SKM-1 (cell line): ENCODE measurements around the gene SYNJ1.

ENCODE experiments used
- DNase-seq: peaks from one replicate; lab custom pipeline; 2025; ENCODE audit not compliant: unreplicated experiment; lab: John Stamatoyannopoulos, UW

The SYNJ1 gene

DNA sequence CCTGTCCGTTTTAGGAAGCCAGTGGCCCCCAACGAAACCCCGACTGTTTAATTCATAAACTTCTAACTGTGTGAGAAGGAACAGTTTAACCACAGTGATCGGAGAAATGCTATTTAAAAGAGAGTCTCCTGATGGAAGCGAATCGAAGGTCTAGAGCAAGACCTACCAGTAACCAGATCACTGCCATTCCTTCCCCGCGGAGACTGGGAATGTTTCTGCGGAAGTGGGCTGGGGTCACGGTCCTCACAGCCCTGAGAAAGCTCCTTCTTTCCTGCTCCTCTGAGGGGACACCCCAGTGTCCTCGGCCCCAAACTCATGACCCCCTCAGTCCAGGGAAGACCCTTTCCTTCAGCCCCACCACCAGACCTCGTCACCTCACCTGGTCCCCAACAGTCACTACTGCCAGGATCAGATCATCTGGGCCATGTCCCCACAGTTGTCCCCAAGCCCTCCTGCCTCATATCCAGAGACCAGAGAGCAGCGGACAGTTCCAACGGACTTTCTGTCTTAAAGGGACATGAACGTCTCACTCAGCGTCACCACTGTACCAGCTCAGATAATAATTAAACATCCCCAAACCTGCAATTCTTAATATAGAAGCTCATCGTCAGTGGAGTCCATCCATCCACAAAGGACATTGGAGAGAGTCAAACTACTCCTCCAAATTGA, 142.6 kb downstream of the SYNJ1 start, which contains the start of gene TCP10L:
TSS of gene TCP10L (minus strand) at position 482 of the 669 bp plus-strand sequence. CDS start 1,219 bp downstream, outside the sequence.
- no peak for DNase-seq

DNA sequence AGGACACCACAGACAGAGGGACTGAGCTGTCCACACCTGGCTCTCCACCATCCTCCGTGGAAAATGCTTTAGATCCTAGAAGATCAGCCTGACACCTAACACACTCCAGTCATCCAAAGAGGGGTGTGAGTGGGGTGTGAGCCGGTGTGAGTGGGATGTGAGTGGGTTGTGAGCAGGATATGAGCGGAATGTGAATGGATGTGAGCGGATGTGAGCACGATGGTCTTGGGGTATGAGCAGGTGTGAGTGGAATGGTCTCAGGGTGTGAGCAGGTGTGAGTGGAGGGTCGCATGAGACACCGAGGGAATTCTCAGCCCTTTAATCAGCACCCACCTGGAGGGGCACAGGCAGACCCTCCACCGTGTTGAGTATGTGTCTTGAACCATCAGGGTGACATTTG, 143.3 kb downstream of the SYNJ1 start:
- DNase-seq: no peak

DNA sequence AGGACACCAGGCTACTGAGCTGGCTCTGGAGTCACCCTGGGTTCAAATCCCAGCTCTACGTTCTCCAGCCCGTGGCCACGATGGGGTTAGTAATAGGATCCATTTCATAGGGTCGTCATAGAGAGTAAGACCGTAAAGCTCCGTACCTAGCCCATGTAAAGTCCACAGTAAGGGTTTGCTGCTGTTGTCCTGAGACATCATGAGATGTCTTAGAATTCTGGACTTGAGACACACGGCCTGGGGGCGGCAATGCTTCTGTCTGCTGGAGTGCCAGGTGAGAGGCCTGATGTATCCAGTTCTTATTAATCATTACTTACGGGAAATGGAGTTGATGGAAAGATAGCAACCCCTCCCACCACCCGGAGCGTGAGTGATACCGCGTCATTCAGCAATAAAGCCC, 146.1 kb downstream of the SYNJ1 start:
- no peak for DNase-seq

- DNase-seq: no peak
Observed at GRCh38 chr21:32580949-32581348, 146.9 kb downstream of the SYNJ1 start.
